Measurements from ENCODE around the gene LY86.
"Not testable (repeated sequence)": the region's sequence is repeated elsewhere in the genome, so short reads cannot be mapped to it uniquely, and the experiment has no call there.

Gene LY86

DNA sequence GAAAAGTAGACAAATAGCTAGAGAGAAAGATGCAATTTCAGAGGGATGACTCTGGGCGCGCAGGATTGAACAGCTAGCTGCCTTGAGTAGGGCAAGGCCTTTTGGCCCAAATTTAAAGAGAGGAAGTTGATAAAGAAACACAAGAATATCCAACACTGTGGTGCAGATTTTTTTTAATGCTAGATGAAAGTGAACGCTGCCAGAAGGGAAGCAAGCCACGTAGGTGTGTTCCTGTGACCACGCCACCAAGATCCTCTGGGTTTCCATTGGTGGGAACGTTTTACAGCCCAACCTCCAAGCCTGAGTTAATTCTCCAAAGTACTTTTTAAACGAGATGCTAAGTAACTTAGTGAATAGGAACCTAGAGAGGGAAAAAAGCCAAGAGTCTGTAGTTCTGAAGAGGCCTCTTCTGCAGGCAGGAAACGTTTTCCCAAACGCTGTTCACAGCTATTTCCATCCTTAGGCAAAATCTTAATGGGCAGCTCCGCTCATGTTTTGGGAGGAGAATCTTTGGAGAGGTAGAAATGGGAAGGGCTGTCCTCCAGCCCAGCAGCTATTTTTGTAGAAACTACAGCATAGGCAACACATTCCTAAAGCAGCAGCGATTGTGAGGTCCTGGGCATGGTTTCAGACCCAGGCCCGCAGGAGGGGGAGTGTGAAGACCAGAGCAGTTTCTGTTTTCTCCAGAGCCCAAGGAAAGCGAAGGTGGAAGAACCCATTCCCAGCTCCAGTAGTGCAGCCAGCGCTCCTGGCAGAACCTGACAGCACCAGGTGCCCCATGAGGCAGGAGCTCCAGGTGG, 8.2 kb downstream of the LY86 start:
- DNase-seq, result no peak

- DNase-seq, result peak in 1 of 2 experiments; percentile 20
Observed at GRCh38 chr6:6597682-6598081, 9.2 kb downstream of the LY86 start.

- no peak for DNase-seq
Observed at GRCh38 chr6:6599468-6599873, 11.0 kb downstream of the LY86 start.

DNA sequence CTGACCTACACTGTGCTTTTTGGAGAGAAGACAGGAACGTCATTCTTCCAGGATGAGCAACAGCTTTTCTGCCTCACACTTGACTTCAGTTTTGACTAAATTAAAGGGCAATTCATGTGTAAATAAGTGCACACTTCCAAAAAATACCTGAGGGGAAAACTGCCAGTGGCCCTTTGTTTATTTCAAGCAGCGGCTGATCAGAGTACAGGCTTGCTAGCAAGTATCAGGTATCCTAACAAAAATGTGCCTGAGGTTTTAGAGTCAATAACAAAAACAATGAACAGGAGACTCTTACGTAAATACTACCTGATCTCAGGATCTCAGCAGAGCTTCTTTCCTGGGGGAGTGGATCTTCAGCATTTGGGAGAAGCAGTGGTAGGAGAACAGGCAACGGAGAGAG, 12.4 kb downstream of the LY86 start:
- no peak for DNase-seq

GRCh38 chr6:6602262-6602661, 13.7 kb downstream of the LY86 start:
- DNase-seq, result no peak

GRCh38 chr6:6603317-6603716, 14.8 kb downstream of the LY86 start:
- DNase-seq, result no peak

GRCh38 chr6:6604015-6604414, 15.5 kb downstream of the LY86 start:
- DNase-seq, result no peak

DNA sequence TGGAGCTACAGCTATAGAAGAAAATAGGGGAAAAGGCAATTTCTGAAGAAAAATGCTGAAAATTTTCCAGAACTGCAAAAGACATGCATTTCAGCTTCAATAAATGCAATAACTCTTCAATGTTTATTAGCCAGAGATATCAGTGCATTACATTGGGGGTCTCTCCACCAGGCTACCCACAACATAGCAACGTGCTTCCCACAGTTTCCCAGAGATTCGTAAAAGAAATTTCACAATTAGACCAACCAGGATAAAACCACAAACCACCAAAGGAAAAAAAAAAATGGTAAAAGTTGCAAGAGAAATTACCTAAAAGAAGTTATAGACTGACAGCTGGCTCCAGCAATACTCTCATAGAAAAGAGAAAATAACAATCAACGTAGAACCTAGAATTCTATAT, 16.0 kb downstream of the LY86 start:
- no peak for DNase-seq

- DNase-seq, result no peak
Observed at GRCh38 chr6:6605873-6606272, 17.4 kb downstream of the LY86 start.

GRCh38 chr6:6606391-6607030, 18.0 kb downstream of the LY86 start:
- not testable (repeated sequence) for DNase-seq

- DNase-seq, result no peak
Observed at GRCh38 chr6:6609450-6609849, 20.9 kb downstream of the LY86 start.

DNA sequence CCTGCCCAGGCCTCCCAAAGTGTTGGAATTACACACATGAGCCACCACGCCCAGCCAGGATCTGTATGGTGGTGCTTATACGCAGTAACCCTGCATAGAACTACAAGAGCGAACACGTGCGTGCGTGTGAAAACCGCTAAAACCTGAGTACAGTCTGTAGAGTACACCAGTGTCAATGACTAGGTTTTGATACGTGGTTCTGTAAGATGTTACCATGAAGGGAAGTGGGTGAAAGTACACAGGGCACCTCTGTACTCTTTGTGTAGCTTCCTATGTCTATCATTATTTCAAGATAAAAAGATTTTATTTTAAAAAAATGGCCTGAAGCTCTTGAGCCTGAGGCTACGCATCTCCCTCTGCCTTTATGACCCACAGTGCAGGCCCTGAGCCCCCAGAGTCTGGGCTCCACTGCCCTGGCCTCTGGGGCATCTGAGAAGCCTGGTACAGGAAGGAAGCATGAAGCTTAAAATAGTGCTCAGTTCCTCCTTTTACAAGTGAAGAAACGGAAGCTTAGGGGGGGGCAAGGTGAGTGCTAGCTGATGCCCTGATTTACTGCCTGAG, 21.6 kb downstream of the LY86 start:
- DNase-seq, result no peak

GRCh38 chr6:6611486-6611885, 23.0 kb downstream of the LY86 start:
- DNase-seq, result no peak

DNA sequence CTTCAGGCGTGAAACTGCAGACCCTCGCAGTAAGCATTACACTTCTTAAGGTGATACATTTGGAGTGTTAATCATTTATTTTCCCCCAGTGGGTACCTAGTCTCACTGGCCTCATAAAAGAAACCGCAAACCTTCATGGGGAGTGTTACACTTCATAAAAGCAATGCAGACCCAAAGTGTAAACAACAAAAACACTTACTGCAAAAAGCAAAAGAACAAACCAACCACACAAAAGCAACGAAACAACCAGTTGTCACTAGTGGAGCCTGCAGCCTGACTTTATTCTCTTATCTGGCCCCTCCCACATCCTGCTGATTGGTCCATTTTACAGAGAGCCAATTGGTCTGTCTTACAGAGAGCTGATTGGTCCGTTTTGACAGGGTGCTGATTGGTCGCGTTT, 23.8 kb downstream of the LY86 start:
- no peak for DNase-seq

- not testable (repeated sequence) for DNase-seq
Observed at GRCh38 chr6:6613103-6613718, 24.7 kb downstream of the LY86 start.

DNA sequence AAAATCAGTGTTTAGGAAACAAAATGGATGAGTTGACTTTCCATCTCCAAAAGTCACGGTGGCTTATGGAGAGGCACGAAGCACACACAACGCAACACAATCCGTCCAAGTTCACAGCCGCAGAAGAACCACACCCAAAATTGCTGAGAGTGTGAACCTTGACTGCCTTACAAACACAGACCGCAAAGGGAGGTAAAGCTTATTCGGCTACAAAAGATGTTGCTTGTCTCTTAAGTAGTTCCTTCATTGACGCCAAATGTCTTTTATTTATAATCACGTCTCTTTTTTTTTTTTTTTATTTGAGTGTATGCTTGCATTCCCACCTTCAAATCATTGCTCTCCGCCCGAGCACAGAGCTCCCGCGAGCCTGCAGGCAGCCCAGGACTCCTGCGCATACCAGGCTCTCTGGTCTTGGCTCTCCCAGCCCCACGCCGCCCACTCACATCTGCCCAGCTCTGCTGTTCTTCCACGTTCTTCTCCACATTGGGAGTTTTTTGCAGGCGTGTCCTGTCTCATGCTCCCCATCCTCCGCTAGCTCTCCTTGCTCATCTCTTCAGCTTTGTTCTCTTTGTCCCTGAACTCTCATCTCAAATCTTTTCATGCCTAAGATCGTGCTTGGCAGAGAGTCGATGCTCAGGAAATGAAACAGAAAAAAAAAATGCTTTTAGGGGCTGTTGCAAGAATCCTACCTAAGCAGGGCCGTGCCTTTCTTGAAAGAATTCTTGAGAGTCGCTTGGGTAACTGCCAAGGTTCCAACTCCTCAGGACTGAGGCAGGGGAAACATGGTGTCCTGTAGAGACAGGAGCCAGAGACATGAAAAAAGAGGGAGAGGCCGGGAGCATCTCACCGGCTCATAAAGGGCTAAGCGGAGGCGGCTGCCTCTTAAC, 25.8 kb downstream of the LY86 start:
- DNase-seq, result no peak

GRCh38 chr6:6614983-6615349, 26.4 kb downstream of the LY86 start:
- DNase-seq, result no peak

DNA sequence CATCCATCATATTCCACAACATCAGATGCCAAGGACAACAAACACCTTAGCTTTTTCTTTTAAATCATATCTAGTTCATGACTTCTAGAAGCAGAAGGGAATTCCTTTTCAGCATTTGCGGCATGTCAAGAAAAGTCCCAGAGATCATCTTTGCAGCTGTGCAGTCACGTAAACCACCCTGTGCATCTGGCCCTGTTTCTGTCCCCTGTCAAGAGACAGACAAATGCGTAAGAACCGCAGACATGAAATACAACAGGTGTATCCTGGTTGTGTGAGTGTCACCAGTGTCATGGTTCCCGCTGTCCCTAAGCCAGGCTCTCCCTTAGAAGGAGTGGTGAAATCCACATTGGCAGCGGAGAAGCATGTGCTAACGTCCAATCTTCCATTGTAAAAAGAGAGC, 28.1 kb downstream of the LY86 start:
- DNase-seq, result no peak

DNA sequence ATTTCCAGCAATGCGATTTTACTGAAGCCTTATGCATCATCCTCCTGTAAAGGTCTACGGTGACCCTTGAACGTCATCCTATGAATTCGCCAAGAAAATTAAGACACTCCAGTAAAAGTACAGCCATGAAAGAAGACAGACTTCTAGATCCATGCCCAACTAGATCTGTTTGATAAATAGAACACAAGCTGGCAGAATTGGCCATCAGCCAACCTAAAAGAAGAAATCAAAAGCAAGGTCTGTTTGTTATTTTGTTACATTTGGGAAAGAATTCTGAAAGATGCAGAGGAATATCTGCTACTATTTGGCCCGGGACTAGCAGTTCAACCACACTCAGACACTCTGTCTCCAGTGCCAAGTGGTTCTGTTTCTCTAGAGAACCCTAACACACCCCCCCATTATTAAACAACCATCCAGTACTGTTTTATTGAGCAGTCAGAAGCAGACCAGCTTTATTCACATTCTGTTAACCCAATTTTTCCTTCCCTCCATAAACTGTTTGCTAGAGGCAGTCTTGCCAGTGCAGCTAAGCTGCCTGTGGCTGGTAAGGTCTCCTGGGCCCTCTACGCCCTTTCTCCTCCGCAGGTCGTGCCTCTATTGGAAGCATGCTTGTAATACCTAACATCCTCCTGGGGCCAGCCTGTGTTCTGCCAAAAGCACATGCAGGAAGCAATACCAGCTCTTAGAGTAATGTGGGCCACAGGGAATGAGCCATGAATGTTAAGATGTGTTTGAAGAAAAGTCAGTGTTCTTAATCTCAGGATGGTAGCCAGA, 30.7 kb downstream of the LY86 start:
- no peak for DNase-seq

DNA sequence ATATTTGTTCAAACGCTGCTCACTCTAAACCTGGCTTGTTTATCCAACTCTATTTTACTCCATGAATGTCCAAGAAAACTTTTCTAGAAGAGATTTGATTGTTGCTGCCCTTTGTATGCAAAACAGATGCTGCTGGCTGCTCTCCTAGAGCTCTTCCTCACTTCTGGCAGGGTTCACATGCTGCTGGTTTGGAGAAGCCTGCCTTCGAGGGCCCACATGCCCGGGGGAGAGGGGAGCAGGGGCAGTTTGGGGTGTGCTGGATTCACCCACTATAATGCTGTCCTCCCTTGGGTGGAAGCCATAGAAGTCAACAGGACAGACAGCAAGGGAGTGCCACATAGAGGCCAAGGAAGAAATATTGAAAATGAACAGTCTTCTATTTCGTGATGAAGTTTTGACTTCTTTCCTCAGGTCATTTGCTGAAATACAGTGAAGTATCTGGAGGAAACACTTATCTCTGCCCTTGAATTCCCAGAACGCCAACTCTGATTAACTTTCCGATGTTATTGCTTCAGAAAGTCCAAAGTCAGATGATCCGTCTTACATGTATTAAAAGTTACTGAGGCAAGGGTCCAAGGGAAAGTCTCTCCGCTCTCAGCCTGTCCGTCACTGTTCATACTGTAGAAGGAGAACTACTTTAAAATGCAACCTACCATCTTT, 32.4 kb downstream of the LY86 start:
- DNase-seq, result no peak

GRCh38 chr6:6622501-6622900, 34.0 kb downstream of the LY86 start:
- no peak for DNase-seq

- DNase-seq, result no peak
Observed at GRCh38 chr6:6623553-6623952, 35.0 kb downstream of the LY86 start.

Data from NCI-H524 (cell line).